ENCODE results near the gene MLLT3.

- no peak for TF ChIP-seq POLR2AphosphoS5 (IDR thresholded peaks at IDR 0.05)
- TF ChIP-seq CTCF (IDR thresholded peaks at IDR 0.05): no peak
- no peak for TF ChIP-seq EP300 (IDR thresholded peaks at IDR 0.05)
Observed at GRCh38 chr9:20518737-20519136, 103.6 kb downstream of the MLLT3 start.

Data from suprapubic skin (tissue), 4 donors.